Inferior parietal cortex (tissue), 1 donor: Measurements from ENCODE around the gene SLAMF7.

Experiments
- DNase-seq: peaks from one replicate; pipeline ENCODE4 v3.0.0-alpha.2; 2016; ENCODE audit errors: extremely low spot score

Gene SLAMF7

GRCh38 chr1:160745551-160745950 lies 6.5 kb downstream of the SLAMF7 start:
- DNase-seq, result no peak

- no peak for DNase-seq
Observed at GRCh38 chr1:160746836-160747500, 7.9 kb downstream of the SLAMF7 start.

DNA sequence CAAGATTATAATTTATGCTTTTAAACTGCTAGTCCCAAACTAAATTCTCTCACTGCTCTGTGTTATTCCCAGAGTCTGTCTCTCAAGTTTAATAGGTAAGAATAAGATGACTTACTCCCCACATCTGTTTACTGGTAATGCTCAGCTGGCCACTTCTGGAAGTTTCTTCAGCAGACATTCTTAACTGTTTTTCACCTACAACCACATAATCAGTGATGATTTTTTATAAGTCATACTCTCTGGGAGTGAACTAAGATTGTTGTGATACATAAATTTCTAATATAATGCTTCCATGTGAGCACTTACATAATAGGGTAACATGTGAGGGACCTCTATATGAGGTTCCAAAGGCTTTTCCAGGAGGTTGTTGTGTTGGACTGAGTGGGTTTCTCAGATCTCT lies 8.7 kb downstream of the SLAMF7 start:
- DNase-seq, result no peak

DNA sequence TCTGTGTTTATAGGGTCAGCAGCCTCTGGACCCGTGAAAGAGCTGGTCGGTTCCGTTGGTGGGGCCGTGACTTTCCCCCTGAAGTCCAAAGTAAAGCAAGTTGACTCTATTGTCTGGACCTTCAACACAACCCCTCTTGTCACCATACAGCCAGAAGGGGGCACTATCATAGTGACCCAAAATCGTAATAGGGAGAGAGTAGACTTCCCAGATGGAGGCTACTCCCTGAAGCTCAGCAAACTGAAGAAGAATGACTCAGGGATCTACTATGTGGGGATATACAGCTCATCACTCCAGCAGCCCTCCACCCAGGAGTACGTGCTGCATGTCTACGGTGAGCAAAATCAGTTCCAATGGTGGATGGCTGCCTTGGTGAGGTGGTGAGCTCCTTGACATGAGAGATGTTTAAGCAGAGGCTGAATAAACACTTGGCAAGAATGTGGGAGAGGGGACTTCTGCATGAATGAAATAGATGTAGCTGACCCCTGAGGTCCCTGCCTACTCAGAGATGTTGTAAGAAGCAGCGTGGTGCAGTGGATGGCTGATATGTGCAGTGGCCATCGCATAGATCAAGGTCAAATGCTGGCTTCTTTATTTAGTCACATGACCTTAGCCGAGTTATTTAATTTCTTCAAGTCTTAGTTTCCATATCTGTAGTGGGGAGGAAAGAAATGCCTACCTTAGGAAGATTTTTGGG lies 9.3 kb downstream of the SLAMF7 start:
- DNase-seq, result no peak

- no peak for DNase-seq
Observed at GRCh38 chr1:160748878-160749269, 9.8 kb downstream of the SLAMF7 start.

DNA sequence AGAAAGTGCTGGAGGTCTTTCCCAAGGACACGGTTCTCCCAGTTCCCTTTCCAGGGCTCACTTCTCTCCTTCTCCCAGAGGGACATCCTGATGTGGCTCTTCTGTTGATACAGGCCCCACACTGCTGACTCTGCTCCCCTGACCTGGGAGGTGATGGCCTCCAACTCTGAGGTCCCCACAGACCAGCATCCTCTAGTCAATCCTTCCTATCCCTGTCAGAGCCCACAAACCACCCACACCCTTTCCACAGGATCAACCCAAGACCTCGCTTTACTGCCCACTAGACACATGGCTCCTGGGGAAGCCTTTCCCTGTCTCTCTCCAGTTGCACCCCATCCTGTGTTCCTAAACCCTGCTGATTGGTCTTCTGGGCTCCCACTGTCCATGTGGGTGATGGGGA lies 11.6 kb downstream of the SLAMF7 start:
- no peak for DNase-seq

DNA sequence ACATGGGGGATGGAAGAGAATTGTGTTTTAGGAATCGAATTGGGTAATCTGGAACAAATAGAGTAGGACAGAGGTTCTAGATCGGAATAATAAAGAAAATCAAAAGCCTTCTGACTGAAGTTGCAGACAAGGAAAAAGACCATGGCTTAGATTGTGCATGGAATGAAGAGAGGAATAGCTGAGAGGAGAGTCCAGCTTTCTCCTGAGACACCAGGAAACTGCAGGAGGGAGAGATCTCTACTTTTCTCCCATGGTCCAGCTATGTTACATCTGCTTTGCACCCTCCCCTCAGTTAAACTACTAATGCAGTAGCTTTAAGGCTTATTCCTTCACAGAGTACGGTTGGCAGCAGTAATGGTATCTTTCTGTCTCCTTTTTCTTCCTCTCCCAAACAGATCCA lies 13.4 kb downstream of the SLAMF7 start:
- DNase-seq, result no peak

DNA sequence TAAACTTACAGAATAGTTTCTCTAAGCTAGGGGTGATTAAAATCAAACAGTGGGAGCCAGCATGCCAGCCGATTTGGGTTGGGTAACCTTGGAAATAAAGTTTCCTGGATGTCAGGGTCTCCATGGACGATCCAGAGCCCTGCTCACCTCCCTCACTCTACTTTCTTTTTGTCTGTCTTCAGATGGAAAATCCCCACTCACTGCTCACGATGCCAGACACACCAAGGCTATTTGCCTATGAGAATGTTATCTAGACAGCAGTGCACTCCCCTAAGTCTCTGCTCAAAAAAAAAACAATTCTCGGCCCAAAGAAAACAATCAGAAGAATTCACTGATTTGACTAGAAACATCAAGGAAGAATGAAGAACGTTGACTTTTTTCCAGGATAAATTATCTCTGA lies 13.9 kb downstream of the SLAMF7 start:
- no peak for DNase-seq

DNA sequence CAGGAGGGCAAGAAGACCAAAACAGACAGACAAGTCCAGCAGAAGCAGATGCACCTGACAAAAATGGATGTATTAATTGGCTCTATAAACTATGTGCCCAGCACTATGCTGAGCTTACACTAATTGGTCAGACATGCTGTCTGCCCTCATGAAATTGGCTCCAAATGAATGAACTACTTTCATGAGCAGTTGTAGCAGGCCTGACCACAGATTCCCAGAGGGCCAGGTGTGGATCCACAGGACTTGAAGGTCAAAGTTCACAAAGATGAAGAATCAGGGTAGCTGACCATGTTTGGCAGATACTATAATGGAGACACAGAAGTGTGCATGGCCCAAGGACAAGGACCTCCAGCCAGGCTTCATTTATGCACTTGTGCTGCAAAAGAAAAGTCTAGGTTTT lies 14.5 kb downstream of the SLAMF7 start:
- DNase-seq, result no peak

DNA sequence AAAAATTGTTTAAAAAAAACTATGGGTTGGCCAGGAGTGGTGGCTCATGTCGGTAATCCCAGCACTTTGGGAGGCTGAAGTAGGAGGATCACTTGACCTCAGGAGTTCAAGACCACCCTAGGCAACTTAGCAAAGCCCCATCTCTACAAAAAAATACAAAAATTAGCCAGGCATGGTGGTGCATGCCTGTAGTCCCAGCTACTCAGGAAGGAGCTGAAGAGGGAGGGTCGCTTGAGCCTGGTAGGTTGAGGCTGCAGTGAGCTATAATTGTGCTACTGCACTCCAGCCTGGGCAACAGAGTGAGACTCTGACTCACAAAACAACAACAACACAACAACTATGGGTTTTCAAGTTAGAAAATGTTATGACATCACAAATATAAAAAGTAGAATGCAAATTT lies 16.4 kb downstream of the SLAMF7 start:
- DNase-seq, result no peak

DNA sequence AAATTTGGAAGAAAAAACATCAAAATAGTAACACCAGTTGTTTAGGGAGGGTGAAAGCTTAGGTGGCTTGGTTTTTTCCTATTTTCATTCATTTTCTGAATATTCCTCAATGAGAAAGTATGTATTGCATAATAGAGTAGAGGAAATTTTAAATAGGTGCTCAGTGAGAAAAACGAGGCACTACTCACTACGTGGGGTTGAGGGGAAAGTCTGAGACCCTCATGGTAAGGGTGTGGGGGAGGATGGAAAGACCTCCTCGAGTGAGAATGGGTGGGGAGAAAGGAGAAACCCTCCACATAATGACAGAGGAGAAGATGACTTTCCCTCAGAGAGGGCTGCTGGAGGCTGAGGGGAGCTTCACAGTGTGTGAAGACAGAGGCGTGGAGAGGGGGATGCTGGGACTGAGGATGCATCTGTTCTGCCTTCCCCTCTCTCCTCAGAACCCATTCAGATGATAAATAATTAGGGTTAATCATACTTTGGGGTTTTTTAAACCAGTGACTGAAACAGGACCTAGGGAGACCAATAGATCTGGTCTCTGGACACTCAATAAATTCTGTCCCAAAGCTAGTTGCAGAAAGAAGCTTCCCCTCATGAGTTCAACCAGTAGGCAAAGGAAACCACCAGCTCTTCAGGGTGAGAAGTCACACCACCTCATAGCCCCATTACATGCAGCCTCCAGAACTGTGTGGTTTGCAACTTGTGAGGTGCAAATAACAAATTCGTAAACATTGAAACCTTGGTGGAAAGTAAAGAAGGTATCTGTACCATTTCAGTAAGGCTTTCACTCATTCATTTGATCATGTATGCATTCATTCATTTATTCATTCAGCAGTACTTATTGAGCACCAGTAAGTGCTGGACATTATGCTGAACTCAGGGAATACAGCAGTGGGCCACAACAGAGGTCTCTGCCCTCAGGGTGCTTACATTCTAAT lies 17.1 kb downstream of the SLAMF7 start:
- no peak for DNase-seq

DNA sequence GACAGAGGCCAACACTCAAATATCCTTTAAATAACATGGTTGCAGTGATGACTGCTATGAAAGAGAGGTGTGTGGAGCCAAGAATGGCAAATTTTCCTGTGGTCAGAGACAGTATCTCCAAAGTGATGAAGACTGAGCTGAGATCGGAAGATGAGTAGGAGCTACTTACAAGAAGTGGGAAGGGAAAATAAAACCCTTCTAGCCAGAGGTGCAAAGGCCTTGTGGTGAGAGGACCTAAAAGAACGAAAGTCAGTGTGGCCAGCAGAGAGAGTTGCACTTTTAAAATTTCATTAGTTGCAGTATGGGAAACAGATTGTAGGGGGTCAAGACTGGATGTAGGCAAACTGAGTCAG lies 17.8 kb downstream of the SLAMF7 start:
- no peak for DNase-seq

GRCh38 chr1:160758521-160758920 lies 19.5 kb downstream of the SLAMF7 start:
- DNase-seq, result no peak

DNA sequence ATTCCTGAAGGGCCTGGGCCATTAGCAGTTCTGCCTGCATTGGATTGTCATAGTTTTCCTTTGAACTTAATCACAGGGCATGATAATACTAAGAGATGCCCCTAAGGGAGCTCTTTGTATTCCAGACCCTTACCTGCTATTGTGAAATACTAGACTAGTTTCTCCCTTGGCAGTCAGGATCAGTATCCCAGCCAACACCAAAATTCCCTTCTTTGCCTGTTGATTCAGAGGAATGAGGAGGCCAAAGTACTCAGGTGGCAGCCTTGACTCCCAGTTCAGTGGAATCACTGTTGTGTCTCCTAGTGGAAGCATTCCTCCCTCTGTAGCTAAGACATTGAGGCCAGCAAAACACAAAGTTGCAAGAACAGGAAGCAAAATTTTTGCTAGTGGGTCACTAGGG lies 20.7 kb downstream of the SLAMF7 start:
- DNase-seq, result no peak

GRCh38 chr1:160761046-160761445 lies 22.0 kb downstream of the SLAMF7 start:
- no peak for DNase-seq

GRCh38 chr1:160761886-160762285 lies 22.8 kb downstream of the SLAMF7 start:
- no peak for DNase-seq

DNA sequence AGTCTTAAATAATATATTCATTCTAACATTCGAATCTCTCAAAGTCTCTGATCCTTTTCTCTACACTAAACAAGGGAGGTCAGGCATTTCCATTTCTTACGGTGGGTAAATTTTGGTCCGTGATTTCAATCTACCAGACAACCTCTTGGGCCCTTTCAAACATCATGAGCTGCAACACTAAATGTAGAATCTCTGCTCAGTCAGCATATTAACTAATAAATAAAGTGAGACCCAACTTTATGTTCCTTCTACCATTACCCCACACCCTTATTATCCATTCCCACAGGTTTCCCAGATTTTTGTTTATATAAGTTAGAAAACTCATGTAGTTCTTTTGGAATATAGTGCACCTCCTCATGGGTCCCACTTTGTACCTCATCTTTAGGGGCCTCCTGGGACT lies 24.9 kb downstream of the SLAMF7 start:
- DNase-seq, result no peak

GRCh38 chr1:160767395-160768294 lies 28.6 kb downstream of the SLAMF7 start:
- no peak for DNase-seq

DNA sequence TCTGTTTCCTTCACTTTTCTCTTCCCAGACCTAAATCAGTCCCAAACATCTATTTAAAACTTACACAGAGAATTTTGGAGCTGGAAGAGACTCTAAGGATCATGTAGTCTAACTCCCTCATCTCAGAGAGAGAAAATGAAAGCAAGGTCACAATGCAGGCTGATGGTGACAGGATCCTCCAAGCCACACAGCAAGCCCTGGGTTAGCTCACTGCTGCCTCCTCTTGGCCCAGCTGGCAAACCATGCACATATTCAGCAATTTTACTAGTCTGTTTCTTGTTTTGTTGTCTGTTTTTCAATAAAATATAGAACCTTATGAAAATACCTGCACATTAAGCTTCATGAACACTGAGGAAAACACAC lies 29.2 kb downstream of the SLAMF7 start:
- no peak for DNase-seq

DNA sequence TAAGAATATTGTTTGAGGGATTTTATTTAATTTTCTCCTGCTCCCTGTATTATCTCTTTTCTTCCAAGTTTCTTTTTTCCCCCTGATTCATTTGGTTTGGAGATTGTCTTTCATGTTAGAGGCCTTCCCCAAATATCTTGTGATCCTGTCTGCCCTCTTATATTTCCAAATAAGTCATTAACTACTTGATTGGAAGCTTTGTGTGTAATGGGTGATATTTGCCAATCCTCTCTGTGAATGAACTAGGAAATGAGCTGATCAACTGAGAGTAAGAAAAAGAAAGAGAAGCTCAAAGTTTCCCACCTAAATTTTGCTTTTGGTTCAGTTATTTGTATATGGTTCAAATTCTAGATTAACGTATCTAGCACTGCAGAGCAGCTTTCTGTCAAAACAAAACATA lies 33.3 kb downstream of the SLAMF7 start:
- DNase-seq, result no peak

DNA sequence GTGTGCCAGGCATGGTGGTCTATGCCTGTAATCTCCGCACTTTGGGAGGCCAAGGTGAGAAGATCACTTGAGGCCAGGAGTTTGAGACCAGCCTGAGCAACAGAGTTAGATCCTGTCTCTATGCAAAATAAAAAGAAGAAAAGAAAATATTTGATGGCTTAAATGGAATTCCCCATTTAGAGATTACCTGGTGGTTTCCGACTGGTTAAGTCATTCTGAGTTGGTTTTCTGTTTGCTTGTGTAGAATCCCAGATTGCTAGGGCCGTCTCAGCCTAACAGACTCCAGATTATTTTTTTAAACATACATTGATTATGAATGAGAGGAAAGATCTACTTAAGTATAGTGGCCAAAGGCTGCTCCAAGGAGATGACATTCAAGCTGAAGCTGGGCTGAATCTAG lies 34.0 kb downstream of the SLAMF7 start:
- DNase-seq, result no peak
